H1 (cell line): Measurements from ENCODE around the gene TOM1L2. TPM values are rescaled to one million over a fixed set of nuclear protein-coding genes. Genes with fewer than 3 reads are reported as not detected.

Source experiments
- CTCF ChIA-PET: fragments of 300-600 bp; sonication (Branson Sonifier 250); formaldehyde crosslinking; loops from one replicate; lab custom pipeline; 2021; ENCODE audit not compliant: partially characterized antibody; lab: Charles Lee
- POLR2A ChIA-PET: fragments of 300-600 bp; sonication (Branson Sonifier 250); formaldehyde crosslinking; loops from one replicate; lab custom pipeline; 2021; ENCODE audit warnings: inconsistent platforms; ENCODE audit not compliant: partially characterized antibody; lab: Charles Lee
- DNase-seq, 2 experiments: peaks; one replicate each; pipeline versions ENCODE4 v3.0.0 to v3.0.0-alpha.2; 2010 to 2022; ENCODE audit warnings: low spot score in 2 of 2, low read depth in 1 of 2, mixed read lengths in 1 of 2
- FAIRE-seq: peaks from 2 replicates; lab custom pipeline; 2011; peaks lifted over from hg19 to GRCh38; lab: Jason Lieb, UNC
- H2AFZ ChIP-seq: 2 replicates; pipeline ENCODE4 v1.8.1; 2012; ENCODE audit warnings: low read length, inconsistent platforms
- H2AK5ac ChIP-seq: 2 replicates; pipeline ENCODE4 v1.6.1; 2013; ENCODE audit warnings: low read depth, low read length
- H2BK120ac ChIP-seq: replicated peaks from 2 replicates; pipeline ENCODE3; 2013; ENCODE audit warnings: low read depth, low read length, inconsistent platforms
- H2BK12ac ChIP-seq: 2 replicates; pipeline ENCODE4 v1.6.1; 2013; ENCODE audit warnings: low read depth, low read length
- H2BK15ac ChIP-seq: 2 replicates; pipeline ENCODE4 v1.6.1; 2013; ENCODE audit warnings: low read length
- H2BK20ac ChIP-seq: 2 replicates; pipeline ENCODE4 v1.6.1; 2013; ENCODE audit warnings: low read length
- H2BK5ac ChIP-seq: 2 replicates; pipeline ENCODE4 v1.6.1; 2013; ENCODE audit warnings: low read depth, low read length
- H3K14ac ChIP-seq: 2 replicates; pipeline ENCODE4 v1.6.1; 2013; ENCODE audit warnings: inconsistent platforms; ENCODE audit not compliant: insufficient read length
- H3K18ac ChIP-seq: 2 replicates; pipeline ENCODE4 v1.6.1; 2013; ENCODE audit warnings: low read length; ENCODE audit errors: extremely low read depth
- H3K23ac ChIP-seq: 2 replicates; pipeline ENCODE4 v1.6.1; 2013; ENCODE audit warnings: inconsistent platforms; ENCODE audit not compliant: insufficient read length
- H3K23me2 ChIP-seq: 2 replicates; pipeline ENCODE4 v1.6.1; 2013; ENCODE audit warnings: low read depth, low read length
- H3K27ac ChIP-seq: 2 replicates; pipeline ENCODE4 v1.6.1; 2011; ENCODE audit warnings: low read depth, low read length, inconsistent platforms
- H3K27me3 ChIP-seq, 4 experiments: replicated peaks in 1 of 4; 1 replicate in 1 of 4; 2 replicates in 3 of 4; pipeline versions ENCODE4 v1.6.1 to v1.8.1; 2011 to 2013; ENCODE audit warnings: low read length in 3 of 4, mild to moderate bottlenecking in 3 of 4, inconsistent platforms in 2 of 4, mixed read lengths in 2 of 4, moderate library complexity in 1 of 4; ENCODE audit not compliant: control insufficient read depth in 3 of 4, insufficient read depth in 3 of 4; ENCODE audit errors: extremely low read depth in 1 of 4
- H3K36me3 ChIP-seq, 4 experiments: 2 replicates each; pipeline versions ENCODE4 v1.6.1 to v1.8.1; 2011 to 2013; ENCODE audit warnings: mild to moderate bottlenecking in 4 of 4, low read length in 3 of 4, moderate library complexity in 2 of 4, control low read depth in 1 of 4, inconsistent platforms in 1 of 4; ENCODE audit not compliant: insufficient read depth in 4 of 4, control insufficient read depth in 2 of 4
- H3K4ac ChIP-seq: replicated peaks from 2 replicates; pipeline ENCODE3; 2013; ENCODE audit warnings: low read length, low read depth, mixed read lengths, inconsistent platforms; ENCODE audit not compliant: insufficient read length
- H3K4me1 ChIP-seq, 4 experiments: replicated peaks in 1 of 4; 1 replicate in 1 of 4; 2 replicates in 3 of 4; pipeline versions ENCODE4 v1.6.1 to v1.8.1; 2011 to 2013; ENCODE audit warnings: low read length in 3 of 4, inconsistent platforms in 2 of 4, mixed read lengths in 1 of 4; ENCODE audit not compliant: insufficient read depth in 4 of 4, control insufficient read depth in 3 of 4
- H3K4me2 ChIP-seq, 2 experiments: 2 replicates each; pipeline versions ENCODE4 v1.6.1 to v1.8.1; 2011 to 2013; ENCODE audit warnings: low read depth in 2 of 2, low read length in 2 of 2, control low read depth in 1 of 2, inconsistent platforms in 1 of 2, mild to moderate bottlenecking in 1 of 2; ENCODE audit not compliant: insufficient read depth in 1 of 2
- H3K4me3 ChIP-seq, 4 experiments: fragments of 200-600, 300-600 bp in 1 of 4; sonication (generic), shearing (Covaris generic), sonication (Bioruptor Twin) in 1 of 4; 2 replicates each; pipeline versions ENCODE4 v1.5.1 to v1.8.1; 2011 to 2016; ENCODE audit warnings: low read length in 4 of 4, low read depth in 3 of 4, control low read depth in 2 of 4, inconsistent platforms in 2 of 4, mild to moderate bottlenecking in 2 of 4, mixed read lengths in 1 of 4, moderate library complexity in 1 of 4; ENCODE audit not compliant: insufficient read depth in 2 of 4; ENCODE audit errors: extremely low read depth in 1 of 4
- H3K56ac ChIP-seq: replicated peaks from 2 replicates; pipeline ENCODE3; 2013; ENCODE audit warnings: low read depth, mild to moderate bottlenecking, mixed read lengths, low read length, inconsistent platforms; ENCODE audit not compliant: insufficient read length
- H3K79me1 ChIP-seq: 2 replicates; pipeline ENCODE4 v1.6.1; 2013; ENCODE audit warnings: low read depth, low read length, control low read depth
- H3K79me2 ChIP-seq, 2 experiments: 2 replicates each; pipeline versions ENCODE4 v1.6.1 to v1.8.1; 2012 to 2013; ENCODE audit warnings: low read length in 2 of 2, mild to moderate bottlenecking in 2 of 2, inconsistent platforms in 1 of 2; ENCODE audit not compliant: insufficient read depth in 2 of 2, control insufficient read depth in 1 of 2
- H3K9ac ChIP-seq, 4 experiments: replicated peaks in 1 of 4; 1 replicate in 1 of 4; 2 replicates in 3 of 4; pipeline versions ENCODE4 v1.6.1 to v1.8.1; 2011 to 2013; ENCODE audit warnings: low read depth in 3 of 4, low read length in 3 of 4, control low read depth in 2 of 4, mild to moderate bottlenecking in 2 of 4, moderate library complexity in 2 of 4, inconsistent platforms in 1 of 4; ENCODE audit errors: extremely low read depth in 1 of 4
- H3K9me3 ChIP-seq, 2 experiments: 2 replicates each; pipeline versions ENCODE4 v1.6.1 to v1.8.1; 2012 to 2013; ENCODE audit warnings: mild to moderate bottlenecking in 2 of 2, moderate library complexity in 2 of 2, control low read depth in 1 of 2, inconsistent platforms in 1 of 2, low read depth in 1 of 2, low read length in 1 of 2, mixed read lengths in 1 of 2; ENCODE audit not compliant: insufficient read depth in 2 of 2
- H4K20me1 ChIP-seq, 2 experiments: replicated peaks in 1 of 2; 2 replicates each; pipeline versions ENCODE3 to v1.8.1; 2011 to 2013; ENCODE audit warnings: inconsistent platforms in 2 of 2, low read length in 2 of 2, mild to moderate bottlenecking in 1 of 2; ENCODE audit not compliant: insufficient read depth in 2 of 2, control insufficient read depth in 1 of 2
- H4K5ac ChIP-seq: 2 replicates; pipeline ENCODE4 v1.6.1; 2013; ENCODE audit warnings: low read length, low read depth, mixed read lengths, inconsistent platforms; ENCODE audit not compliant: insufficient read length
- H4K8ac ChIP-seq: 2 replicates; pipeline ENCODE4 v1.8.0; 2013; ENCODE audit warnings: mild to moderate bottlenecking, moderate library complexity, low read length, inconsistent platforms; ENCODE audit not compliant: insufficient read depth; ENCODE audit errors: extremely low read depth
- H4K91ac ChIP-seq: replicated peaks from 2 replicates; pipeline ENCODE3; 2013; ENCODE audit warnings: low read length, mixed read lengths, inconsistent platforms; ENCODE audit not compliant: insufficient read length
- CBX8 ChIP-seq: fragments of 300-800, 300-1000 bp; sonication (generic); IDR thresholded peaks from 2 replicates; pipeline ENCODE4 v1.7.1; 2016; ENCODE audit warnings: low read depth, low read length, borderline replicate concordance
- CREB1 ChIP-seq: IDR thresholded peaks from 2 replicates; pipeline ENCODE4 v1.6.1; 2012; ENCODE audit warnings: inconsistent platforms
- GTF2F1 ChIP-seq: IDR thresholded peaks from 2 replicates; pipeline ENCODE4 v1.6.1; 2012; ENCODE audit warnings: low read depth, low read length, improper control_type of control experiment, borderline replicate concordance
- NRF1 ChIP-seq: IDR thresholded peaks from 2 replicates; pipeline ENCODE4 v1.6.1; 2011; ENCODE audit warnings: mild to moderate bottlenecking, low read depth, low read length, improper control_type of control experiment
- RAD21 ChIP-seq, 2 experiments: IDR thresholded peaks in 1 of 2; conservative IDR thresholded peaks in 1 of 2; 2 replicates each; pipeline ENCODE4 v1.6.1; 2011; ENCODE audit warnings: low read depth in 2 of 2, low read length in 2 of 2, improper control_type of control experiment in 1 of 2, inconsistent platforms in 1 of 2, mild to moderate bottlenecking in 1 of 2, moderate library complexity in 1 of 2
- RBBP5 ChIP-seq: IDR thresholded peaks from 2 replicates; pipeline ENCODE4 v1.7.1; 2012; ENCODE audit warnings: low read depth, mild to moderate bottlenecking, inconsistent platforms, low read length, moderate library complexity, borderline replicate concordance
- SP2 ChIP-seq: IDR thresholded peaks from 2 replicates; pipeline ENCODE4 v1.6.1; 2012; ENCODE audit warnings: mild to moderate bottlenecking, low read length, inconsistent platforms
- SP4 ChIP-seq: IDR thresholded peaks from 2 replicates; pipeline ENCODE4 v1.6.1; 2012; ENCODE audit warnings: low read length, inconsistent platforms
- WGBS, 2 experiments: shearing (Covaris generic) in 1 of 2; methylation state at CpG; one replicate each; pipeline versions ENCODE4 v1.1.6 to v1.1.7; 2013 to 2015; ENCODE audit warnings: low lambda C conversion rate in 2 of 2, mixed read lengths in 2 of 2, inconsistent platforms in 1 of 2, low coverage in 1 of 2, missing lambda C conversion rate in 1 of 2; ENCODE audit not compliant: insufficient replicate concordance in 2 of 2, insufficient coverage in 1 of 2, insufficient read length in 1 of 2; ENCODE audit errors: extremely low coverage in 1 of 2, missing lambda C conversion rate in 1 of 2; 5-methylcytosine and 5-hydroxymethylcytosine counted together
- polyA plus RNA-seq, 7 experiments: library from polyadenylated mRNA; depleted of rRNA in 3 of 7; stranded (reverse) in 5 of 7; unstranded in 2 of 7; fragments of >200 nt in 5 of 7; fragments of 200-250 nt in 2 of 7; gene quantifications; 1 replicate in 5 of 7; 2 replicates in 1 of 7; 4 replicates in 1 of 7; pipeline versions ENCODE4 v1.2.1 to v1.2.3, GENCODE V29; 2011 to 2013; ENCODE audit warnings: missing spikeins in 2 of 7, mixed read lengths in 2 of 7
- total RNA-seq: library from RNA; stranded (reverse); fragmentation: NEBNext Ultra II Directional; extraction: Animal tissue kit (Norgen Biotek cat#: 25700); gene quantifications from 2 replicates; pipeline ENCODE4 v1.2.1, GENCODE V29; 2021
- TF ChIP-seq, protein P1 (sequence below), 3 experiments: IDR thresholded peaks; 1 replicate in 2 of 3; 2 replicates in 1 of 3; pipeline versions ENCODE4 v1.5.1 to v1.6.1; 2011; ENCODE audit warnings: low read length in 3 of 3, mild to moderate bottlenecking in 3 of 3, inconsistent platforms in 2 of 3, low read depth in 1 of 3, moderate library complexity in 1 of 3; ENCODE audit not compliant: insufficient read depth in 1 of 3; ENCODE audit errors: control extremely low read depth in 1 of 3
- TF ChIP-seq, protein P2 (sequence below): IDR thresholded peaks from 2 replicates; pipeline ENCODE4 v1.6.1; 2012; ENCODE audit warnings: inconsistent platforms

The TOM1L2 gene
- total and polyA plus RNA-seq, 2 of the 8 experiments (the other 6 are each of a cell fraction or from before 2014, with no cell fraction given), result 2.0 to 3.4 TPM

DNA sequence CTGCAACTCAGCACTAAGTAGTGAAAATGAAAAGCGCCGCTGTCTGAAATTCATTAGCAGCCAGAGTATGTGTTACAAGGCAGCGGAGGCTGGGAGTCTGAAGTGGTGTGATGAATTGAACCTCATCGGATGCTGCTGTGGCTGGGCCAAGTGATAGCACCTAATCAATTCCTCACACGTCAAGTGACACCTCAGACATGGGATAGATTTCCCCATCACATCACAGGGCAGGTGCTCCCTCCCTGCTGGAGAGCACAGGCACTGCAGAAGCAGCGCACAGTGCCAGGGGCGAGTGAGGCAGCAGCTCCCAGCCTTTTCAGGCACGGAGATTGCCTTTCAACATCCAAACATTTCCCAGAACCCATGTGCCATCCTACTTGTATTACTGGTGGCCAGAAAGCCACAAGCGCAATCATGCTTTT is 32.7 kb upstream of the TOM1L2 start:
- WGBS, 2 experiments, result 72% methylated on average over 9 of the region's 9 CpGs; no CpG with 5 or more reads in 1 of the 2 experiments
- ChIA-PET CTCF (interaction anchor here (0.5 to 7.8 kb wide), 21 partner anchors 7 to 179 kb away, joined by 3 to 49 read pairs (median 5); no protein-coding TSS in a partner anchor), POLR2A (no interaction called here)
- Histone ChIP-seq H3K4me3 (no peak overlapping the region), H3K56ac (no peak overlapping the region), H4K91ac (no peak overlapping the region), H4K20me1 (peaks cover 0 to 7% of the 10 kb centered on the region in 2 experiments), H3K23ac (no peak overlapping the region), H3K36me3 (no peaks in the 10 kb centered on the region), H2BK15ac (no peak overlapping the region), H2AFZ (no peak overlapping the region), H3K27me3 (no peaks in the 10 kb centered on the region), H3K18ac (no peak overlapping the region), H3K23me2 (no peaks in the 10 kb centered on the region; the same call in 1 of the 2 replicates), H2BK12ac (no peak overlapping the region), H3K9ac (no peak overlapping the region), H4K8ac (peak overlapping the region; percentile 82), H3K79me2 (no peaks in the 10 kb centered on the region), H3K4me2 (no peak overlapping the region), H3K79me1 (no peaks in the 10 kb centered on the region; the same call in 1 of the 2 replicates), H3K4ac (no peak overlapping the region), H2BK120ac (no peak overlapping the region), H2BK5ac (no peak overlapping the region), H3K4me1 (peaks cover 0 to 7% (median 0%) of the 10 kb centered on the region in 4 experiments; a peak in 1 of 7 replicates), H4K5ac (no peak overlapping the region), H3K27ac (no peak overlapping the region), H2BK20ac (no peak overlapping the region), H2AK5ac (no peak overlapping the region), H3K14ac (no peak overlapping the region), H3K9me3 (no peaks in the 10 kb centered on the region)
- peak; percentile 70 for FAIRE-seq
- peak in 1 of 2 experiments; percentile 57 for DNase-seq
- TF ChIP-seq SP2, result no peak
- no peak for TF ChIP-seq CBX8
- TF ChIP-seq, protein P1, sequence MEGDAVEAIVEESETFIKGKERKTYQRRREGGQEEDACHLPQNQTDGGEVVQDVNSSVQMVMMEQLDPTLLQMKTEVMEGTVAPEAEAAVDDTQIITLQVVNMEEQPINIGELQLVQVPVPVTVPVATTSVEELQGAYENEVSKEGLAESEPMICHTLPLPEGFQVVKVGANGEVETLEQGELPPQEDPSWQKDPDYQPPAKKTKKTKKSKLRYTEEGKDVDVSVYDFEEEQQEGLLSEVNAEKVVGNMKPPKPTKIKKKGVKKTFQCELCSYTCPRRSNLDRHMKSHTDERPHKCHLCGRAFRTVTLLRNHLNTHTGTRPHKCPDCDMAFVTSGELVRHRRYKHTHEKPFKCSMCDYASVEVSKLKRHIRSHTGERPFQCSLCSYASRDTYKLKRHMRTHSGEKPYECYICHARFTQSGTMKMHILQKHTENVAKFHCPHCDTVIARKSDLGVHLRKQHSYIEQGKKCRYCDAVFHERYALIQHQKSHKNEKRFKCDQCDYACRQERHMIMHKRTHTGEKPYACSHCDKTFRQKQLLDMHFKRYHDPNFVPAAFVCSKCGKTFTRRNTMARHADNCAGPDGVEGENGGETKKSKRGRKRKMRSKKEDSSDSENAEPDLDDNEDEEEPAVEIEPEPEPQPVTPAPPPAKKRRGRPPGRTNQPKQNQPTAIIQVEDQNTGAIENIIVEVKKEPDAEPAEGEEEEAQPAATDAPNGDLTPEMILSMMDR (IDR thresholded peaks at IDR 0.05; ENCODE audit: control extremely low read depth in 1 of 3, insufficient read depth in 1 of 3, low read depth in 1 of 3, low read length in 3 of 3), result peak; percentile 37 to 90 (median 70)
- TF ChIP-seq RBBP5, result no peak
- TF ChIP-seq SP4, result no peak
- TF ChIP-seq NRF1, result no peak
- TF ChIP-seq GTF2F1, result no peak
- TF ChIP-seq, protein P2, sequence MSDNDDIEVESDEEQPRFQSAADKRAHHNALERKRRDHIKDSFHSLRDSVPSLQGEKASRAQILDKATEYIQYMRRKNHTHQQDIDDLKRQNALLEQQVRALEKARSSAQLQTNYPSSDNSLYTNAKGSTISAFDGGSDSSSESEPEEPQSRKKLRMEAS, result peak; percentile 38; the same call in 1 of the 2 replicates
- 0 out of 2 replicates have a peak, but pooled peaks have one; percentile 19 for TF ChIP-seq CREB1
- peak; percentile 22 to 36; a peak in 3 of 4 replicates for TF ChIP-seq RAD21 (IDR thresholded peaks at IDR 0.05 in 1 of 2, conservative IDR thresholded peaks at IDR 0.05 in 1 of 2; ENCODE audit: low read depth in 2 of 2, low read length in 2 of 2)
